GM21515 (cell line): Measurements from ENCODE around the gene CNOT1.
"Not testable (repeated sequence)": the region's sequence is repeated elsewhere in the genome, so short reads cannot be mapped to it uniquely, and the experiment has no call there.

ENCODE experiments used
- ATAC-seq: cut with Tn5 transposase; IDR thresholded peaks from one replicate; pipeline ENCODE4 v1.9.1; 2021; ENCODE audit not compliant: unreplicated experiment

The CNOT1 gene

GRCh38 chr16:58503863-58504688, 125.5 kb downstream of the CNOT1 start:
- no peak for ATAC-seq

DNA sequence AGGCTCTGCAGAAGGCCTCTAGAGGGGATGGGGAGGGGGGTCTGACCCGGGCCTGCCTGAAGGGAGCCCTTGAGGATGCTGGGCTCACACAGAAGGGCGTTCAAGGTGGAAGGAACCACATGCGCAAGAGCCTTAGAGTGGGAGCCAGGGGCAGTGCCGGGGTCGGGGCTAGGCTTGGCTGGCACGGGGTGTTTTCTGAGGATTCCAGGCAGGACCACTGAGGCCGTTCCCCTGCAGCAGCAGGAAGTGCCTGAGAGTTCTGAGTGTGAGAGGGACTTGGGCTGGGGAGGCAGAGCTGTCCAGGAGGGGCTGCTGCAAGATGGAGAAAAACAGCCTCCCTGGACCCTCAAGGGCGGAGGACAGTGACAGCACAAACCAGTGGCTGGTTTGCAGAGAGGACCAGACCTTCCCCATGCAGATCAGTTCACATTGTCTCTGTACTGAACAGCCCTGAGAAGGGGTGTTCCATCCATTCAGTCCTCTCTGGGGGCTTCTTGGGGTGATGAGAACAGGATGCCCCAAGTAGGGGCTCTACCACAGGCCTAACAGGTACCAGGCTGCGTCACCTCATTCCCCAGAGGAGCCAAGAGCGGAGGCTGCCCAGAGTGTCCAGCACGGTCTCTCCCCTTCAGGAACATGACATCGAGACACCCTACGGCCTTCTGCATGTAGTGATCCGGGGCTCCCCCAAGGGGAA, 126.3 kb downstream of the CNOT1 start:
- ATAC-seq: no peak

- ATAC-seq: no peak
Measured at GRCh38 chr16:58502217-58502921, 127.3 kb downstream of the CNOT1 start.

DNA sequence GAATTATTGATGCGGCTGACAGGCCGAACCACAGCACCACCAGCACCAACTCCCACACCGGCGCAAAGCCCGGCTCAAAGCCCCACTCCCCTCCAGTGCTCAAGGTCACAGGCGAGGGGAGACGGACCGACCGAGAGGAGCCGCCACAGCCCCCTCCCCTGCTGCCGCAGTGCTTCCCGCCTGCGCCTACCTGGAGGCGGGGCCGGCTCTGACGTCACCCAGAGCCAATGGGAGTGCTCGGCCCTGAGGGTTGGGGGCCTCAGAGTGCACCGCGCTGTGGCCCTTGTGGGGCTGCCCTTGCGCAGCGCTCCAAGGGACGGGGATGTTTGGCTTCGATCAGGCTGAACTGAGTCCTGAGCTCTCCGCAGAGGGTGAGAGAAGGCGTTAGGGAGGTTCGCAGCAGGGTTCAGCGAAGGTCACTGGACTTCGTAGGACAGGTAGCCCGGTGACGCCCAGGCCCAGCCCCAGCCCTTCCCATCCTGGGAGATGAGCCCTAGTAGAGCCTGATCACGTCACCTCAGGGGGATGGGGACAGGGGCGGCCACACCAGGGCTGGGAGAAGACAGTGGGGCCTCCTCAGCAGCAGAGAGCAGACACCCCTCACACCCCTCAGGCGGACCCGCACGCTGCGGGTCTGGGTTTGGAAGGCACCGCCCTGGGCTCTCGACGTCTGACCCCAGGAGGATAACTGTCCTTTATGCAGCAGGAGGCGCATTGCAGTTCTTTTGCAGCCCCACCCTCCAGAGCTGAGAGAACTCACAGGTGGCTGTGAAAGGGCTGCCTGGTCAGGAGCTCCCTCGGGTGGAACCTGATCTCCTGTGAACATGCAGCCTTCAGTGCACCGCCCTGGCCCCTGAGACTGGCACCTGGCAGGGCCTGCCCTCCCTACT, 128.1 kb downstream of the CNOT1 start:
- no peak for ATAC-seq

DNA sequence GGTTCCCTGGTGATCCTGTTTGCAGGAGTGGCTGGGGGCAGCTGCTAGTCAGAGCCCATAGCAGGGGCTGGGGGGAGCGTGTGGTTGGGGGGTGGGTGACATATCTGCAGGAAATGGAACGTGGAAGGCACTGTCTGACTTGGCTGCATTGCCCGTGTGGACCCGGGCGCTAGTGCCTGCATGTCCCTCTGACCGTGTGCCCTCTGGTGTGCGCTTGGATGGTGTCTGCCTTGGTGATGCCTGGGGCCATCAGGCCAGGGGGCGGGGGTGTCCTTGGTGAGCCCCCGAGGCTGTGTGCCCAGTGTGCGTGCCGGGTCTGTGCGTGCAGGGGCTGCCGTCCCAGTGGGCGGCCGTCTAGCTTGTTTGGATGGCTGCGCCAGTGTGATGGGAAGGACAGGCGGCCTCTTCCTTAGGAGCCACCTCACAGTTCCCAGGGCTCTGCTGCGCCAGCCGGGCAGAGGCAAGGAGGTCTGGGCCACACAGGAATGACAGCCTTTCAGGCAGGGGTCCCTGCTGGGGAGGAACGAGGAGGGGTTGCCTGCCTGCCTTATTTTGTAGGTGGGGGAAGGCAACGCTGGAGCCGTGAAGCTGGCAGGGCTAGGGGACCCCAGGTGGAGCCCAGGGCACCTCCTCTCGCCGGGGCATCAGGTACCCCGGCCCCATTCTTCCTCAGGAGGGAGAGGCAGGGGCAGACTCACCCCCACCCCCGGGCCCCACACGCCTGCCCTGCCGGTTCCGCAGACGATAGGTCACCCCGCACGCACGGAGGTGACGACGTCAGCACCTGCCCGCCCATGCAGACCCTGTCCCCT, 129.0 kb downstream of the CNOT1 start:
- ATAC-seq: no peak

GRCh38 chr16:58499615-58500351, 129.8 kb downstream of the CNOT1 start, which contains the start of gene NDRG4:
Gene NDRG4, plus strand, starts transcription at chr16:58500143. Its CDS starts 106 bp downstream, at chr16:58500249.
- peak; percentile 54 for ATAC-seq

- ATAC-seq: no peak
Measured at GRCh38 chr16:58499092-58499511, 130.5 kb downstream of the CNOT1 start.

DNA sequence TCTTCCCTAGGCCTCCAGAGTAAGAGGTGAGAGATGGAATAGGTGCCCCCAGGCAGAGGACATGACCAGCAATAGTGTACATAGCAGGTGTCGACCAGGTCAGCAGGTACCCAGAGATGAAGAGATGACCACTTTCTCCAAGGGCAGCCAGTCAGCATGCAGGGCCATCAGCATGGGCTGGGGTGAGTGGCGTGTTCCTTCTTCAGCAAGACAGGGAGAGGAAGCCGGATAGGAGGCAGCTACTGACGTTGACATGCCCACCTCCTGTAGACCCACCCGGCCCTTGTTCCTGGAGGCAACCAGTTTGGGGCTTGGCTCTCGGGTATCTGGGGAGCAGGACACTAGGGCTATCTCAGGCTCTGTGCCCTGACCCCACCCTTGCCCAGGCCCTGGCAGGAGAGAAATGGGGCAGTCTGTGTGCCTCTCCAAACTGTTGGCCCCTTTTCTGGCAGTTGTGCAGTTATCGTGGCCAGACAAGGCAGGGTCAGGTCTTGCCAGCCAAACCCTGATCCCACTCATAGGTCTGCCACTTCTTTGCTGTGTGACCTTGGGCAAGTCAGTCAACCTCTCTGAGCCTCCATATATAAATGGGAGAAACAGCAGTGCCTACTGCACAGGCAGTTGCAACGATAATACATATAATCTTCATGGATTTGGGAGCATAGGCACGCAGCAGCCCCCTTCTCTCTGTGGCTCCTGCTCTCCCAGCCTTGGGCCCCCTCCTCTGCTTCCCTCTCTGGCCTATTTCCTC, 131.1 kb downstream of the CNOT1 start:
- no peak for ATAC-seq

- no peak for ATAC-seq
Measured at GRCh38 chr16:58497935-58498334, 131.7 kb downstream of the CNOT1 start.

DNA sequence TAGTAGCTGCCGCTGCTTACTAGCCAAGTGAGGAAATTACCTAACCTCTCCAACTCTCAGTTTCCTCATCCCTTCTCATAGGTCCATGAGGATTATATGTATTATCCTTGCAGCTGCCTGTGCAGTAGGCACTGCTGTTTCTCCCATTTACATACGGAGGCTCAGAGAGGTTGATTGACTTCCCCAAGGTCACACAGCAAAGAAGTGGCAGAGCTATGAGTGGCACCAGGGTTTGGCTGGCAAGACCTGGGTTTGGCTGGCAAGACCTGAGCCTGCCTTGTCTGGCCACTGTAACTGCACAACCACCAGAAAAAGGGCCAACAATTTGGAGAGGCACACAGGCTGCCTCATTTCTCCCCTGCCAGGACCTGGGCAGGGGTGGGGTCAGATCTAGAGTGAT, 132.2 kb downstream of the CNOT1 start:
- ATAC-seq: no peak

DNA sequence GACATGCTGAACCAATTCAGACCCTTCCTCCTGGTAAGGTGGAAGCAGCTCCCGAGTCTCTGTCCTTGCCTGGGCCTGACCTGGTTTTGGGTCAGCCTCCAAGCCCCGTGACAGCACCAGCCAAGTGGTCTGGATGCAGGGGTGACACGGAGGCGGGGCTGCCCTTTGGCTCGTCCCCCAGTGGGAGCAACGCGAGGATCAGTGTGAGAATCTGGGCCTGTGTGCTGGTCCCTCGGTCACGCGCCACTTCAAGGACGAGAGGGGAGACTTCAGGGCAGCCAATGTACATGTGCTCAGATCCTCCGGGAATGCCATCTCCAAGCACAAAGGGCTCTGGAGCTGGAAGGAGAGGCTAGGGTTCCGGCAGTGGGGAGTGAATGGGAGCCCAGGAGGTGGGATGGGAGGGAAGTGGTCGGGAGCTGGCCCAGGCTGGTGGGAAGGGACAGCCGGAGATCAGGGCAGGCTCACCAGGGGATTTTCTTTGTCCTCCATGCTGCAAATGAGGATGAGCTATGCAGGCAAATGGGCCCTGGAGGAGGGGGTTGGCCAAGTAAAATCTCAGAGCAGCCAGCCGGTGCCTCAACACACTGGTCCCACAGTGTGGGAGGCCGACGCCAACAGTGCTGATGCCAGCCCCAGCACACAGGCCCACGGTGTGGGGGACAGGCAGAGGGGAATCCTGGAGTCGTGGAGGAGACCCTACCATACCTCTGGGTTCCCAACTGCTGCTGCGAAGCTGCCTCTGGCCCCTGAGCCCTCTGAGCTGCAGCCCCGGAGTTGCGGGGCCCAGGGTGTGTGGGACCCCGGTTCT, 133.9 kb downstream of the CNOT1 start:
- ATAC-seq: no peak

DNA sequence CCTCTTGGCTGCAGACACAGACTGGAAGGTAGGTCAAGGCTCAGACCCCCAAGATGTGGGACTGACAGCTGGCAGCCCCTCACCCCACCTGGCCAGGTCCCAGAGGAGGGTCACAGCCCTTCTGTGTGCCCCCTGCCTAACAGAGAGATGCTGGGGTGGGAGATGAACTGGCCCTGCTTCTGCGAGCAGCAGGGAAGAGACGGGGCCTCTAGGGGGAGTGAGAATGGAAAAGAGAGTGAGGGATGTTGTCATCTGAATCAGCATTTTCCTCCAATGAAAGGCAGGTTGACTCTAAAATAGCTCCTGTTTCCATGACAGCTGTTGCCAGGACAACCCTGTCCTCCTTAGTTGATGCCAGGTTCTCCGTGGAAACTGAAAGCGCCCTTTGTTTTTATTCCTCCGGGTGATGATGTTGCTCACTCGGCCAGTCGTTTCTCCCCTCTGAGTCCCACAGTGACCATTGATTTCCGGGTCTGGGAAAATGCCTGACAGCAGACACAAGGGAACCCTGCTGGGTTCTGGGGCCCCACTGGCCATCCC, 134.6 kb downstream of the CNOT1 start:
- peak; percentile 52 for ATAC-seq

- ATAC-seq: no peak
Measured at GRCh38 chr16:58493756-58494431, 135.7 kb downstream of the CNOT1 start.

- ATAC-seq: no peak
Measured at GRCh38 chr16:58492735-58493134, 136.9 kb downstream of the CNOT1 start.

DNA sequence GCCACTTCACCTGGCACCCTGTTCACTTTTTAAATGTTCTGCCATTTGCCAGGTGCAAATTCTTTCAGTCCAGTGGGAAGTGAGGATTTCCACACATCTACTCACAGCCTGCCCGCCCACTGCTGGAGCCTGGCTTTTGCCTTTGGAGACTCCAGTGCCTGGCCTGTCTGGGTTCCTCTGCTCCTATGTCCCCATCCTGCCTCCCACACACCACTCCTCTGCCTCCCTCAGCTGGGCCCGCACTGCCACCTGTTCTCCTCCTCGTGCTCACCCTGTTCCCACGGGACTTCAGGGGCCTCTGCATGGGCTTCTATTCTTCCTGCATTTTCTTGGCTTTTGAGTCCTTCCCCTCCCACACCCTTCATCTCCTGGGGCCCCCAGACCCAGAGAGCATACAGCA, 137.6 kb downstream of the CNOT1 start:
- ATAC-seq: no peak

DNA sequence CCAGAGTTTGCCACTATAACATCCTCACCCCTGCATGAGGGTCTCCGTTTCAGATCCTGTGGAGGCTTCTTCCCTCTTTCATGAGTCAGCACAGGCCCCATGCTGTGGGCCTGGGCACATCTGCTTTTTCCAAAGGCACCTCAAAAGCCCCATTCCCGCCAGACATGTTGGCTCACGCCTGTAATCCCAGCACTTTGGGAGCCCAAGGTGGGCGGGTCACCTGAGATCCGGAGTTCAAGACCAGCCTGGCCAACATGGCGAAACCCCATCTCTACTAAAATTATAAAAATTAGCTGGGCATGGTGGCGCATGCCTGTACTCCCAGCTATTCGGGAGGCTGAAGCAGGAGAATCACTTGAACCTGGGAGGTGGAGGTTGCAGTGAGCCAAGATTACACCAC, 139.1 kb downstream of the CNOT1 start:
- ATAC-seq: not testable (repeated sequence)

- no peak for ATAC-seq
Measured at GRCh38 chr16:58490065-58490464, 139.6 kb downstream of the CNOT1 start.
